ENCODE data around the gene AZU1.

- TF ChIP-seq POLR2A (IDR thresholded peaks at IDR 0.05) (no peak), CTCF (IDR thresholded peaks at IDR 0.05) (no peak)
These were observed 28.0 kb downstream of the AZU1 start for GRCh38 chr19:855566-856120.

Measured in heart left ventricle (tissue), 13 donors.